Dermis blood vessel endothelial cell (primary cell): ENCODE results near the gene RABGGTA. TPM values are rescaled to one million over a fixed set of nuclear protein-coding genes. Genes with fewer than 3 reads are reported as not detected.

ENCODE experiments used
- DNase-seq: peaks from one replicate; pipeline ENCODE4 v3.0.0; 2010
- total RNA-seq: library from RNA; depleted of rRNA; stranded (reverse); fragments of >200 nt; gene quantifications from 2 replicates; pipeline ENCODE4 v1.2.3, GENCODE V29; 2014

RABGGTA gene
- total RNA-seq, 1 donor from 2014 or later = 27.9 TPM

DNA sequence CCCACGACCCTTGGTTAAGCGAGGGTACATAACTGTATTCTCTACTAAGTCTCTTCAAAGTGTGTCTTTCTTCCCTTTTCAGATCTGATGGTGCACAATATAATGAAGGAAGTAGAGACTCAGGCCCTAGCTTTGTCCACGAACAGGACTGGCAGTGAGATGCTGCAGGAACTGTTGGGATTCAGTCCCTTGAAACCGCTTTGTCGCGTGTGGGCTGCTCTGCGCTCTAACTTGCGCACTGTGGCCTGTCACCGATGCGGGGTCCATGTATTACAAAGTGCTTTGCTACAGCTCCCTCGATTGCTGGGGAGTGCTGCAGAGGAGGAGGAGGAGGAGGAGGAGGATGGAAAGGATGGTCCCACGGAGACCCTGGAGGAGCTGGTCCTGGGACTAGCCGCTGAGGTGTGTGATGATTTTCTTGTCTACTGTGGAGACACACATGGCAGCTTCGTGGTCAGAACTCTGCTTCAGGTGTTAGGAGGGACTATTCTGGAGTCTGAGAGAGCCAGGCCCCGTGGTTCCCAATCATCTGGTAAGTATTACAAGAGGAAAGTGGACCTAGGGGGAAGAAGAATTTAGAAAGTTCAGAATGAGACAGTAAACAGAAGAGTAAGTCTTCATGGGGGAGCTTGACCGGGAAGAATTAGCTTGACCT, 29.1 kb upstream of the RABGGTA start:
- DNase-seq = no peak

DNA sequence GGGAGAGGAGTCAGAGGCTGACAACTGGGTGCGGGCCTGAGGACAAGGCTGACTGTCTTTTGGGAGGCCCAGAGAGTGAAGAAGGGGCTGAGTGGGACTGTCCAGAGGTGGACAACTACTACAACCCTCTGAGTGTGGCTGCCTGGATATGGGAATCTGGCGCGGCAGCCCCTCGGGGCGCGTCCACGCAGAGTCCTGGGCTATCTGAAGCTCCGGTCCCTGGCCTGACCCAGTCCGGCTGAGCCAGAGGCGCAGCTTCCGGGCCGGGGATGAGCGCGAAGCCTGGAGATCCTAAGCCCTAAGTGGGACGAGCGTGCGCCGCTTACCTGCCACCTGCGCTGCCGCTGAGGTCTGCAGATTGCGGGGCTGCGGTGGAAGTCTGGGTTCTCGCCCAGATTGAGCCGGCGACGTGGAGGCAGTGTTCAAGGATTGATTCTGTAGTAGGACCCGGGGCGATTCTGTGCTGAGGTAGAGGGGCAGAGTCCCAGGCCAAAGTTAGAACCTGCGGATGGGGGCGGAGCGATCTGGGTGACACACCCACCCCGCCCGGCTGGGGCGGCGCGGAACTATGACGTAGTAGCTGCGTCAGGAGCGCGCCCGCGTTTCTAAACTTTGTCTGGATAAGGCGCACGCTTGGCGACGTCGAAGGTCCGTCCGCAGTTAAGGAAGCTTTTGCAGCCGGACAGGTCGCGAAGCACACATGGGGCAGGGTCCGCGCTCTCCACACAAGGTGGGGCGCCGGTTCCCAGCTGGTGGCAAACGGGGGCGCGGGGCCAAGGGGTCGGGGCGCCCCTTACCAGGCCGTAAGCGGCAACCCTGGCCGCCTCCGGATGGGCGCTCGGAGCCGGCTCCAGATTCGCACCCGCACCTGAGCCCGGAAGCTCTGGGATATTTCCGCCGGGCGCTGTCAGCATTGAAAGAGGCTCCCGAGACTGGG, 28.1 kb upstream of the RABGGTA start, which contains the start of the genes DHRS1 and NOP9:
TSS of gene DHRS1 (minus strand) at position 526 of the 937 bp plus-strand sequence. CDS start 674 bp downstream, outside the sequence.
TSS of gene NOP9 (plus strand) at position 596 of the 937 bp plus-strand sequence. CDS start at position 701, 105 bp downstream.
- DNase-seq = peak; percentile 95

DNA sequence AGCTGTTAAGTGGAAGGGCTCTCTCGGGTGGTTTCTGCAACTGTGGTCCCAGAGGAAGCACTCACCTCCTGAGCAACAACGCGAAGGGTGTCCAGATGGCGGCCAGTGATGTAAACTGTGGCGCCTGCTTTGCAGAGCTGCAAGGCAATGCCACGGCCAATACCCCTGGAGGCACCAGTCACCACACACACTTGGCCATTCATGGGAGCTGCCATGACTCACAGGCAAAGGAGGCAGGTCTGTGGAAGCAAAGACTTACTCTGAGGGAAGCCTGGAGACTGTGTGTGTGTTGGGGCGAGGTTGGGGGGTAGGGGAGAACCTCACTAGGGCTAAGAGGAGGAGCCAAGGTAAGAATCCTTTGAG, 27.5 kb upstream of the RABGGTA start:
- DNase-seq = peak; percentile 62

DNA sequence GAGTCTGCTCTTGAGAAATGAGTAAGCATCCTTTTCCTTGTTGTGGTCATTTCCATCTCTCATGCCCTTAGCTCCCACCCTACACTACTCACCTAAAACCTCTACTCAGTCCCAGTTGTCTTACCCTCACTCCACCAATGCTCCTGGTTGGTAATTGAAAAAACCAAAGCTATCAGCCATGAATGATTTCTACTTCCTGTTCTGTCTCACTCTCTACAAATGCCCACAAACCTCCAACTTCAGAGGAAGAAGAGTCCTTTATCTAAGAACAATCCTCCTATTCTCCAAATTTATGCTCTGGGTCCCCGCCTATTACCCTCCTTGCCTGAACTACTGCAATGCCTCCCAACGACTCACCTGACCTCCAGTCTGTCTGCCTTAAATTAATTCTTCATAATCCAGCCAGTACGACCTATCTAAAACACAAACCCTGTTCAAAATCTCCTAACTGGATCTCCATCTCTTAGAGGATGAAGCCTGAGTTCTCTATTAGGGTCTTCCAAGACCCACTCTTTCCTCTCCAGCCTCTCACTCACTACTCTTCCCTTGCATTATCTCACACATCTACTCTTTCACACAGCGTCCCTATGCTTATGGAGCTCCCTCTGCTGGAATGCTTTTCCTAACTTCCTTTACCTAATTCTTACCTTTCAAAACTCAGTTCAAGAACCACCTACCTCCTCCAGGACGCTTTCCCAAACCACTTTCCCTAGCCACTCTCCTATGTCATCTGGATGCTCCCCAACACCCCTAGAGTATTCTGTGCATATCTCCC, 26.0 kb upstream of the RABGGTA start:
- peak; percentile 59 for DNase-seq

DNA sequence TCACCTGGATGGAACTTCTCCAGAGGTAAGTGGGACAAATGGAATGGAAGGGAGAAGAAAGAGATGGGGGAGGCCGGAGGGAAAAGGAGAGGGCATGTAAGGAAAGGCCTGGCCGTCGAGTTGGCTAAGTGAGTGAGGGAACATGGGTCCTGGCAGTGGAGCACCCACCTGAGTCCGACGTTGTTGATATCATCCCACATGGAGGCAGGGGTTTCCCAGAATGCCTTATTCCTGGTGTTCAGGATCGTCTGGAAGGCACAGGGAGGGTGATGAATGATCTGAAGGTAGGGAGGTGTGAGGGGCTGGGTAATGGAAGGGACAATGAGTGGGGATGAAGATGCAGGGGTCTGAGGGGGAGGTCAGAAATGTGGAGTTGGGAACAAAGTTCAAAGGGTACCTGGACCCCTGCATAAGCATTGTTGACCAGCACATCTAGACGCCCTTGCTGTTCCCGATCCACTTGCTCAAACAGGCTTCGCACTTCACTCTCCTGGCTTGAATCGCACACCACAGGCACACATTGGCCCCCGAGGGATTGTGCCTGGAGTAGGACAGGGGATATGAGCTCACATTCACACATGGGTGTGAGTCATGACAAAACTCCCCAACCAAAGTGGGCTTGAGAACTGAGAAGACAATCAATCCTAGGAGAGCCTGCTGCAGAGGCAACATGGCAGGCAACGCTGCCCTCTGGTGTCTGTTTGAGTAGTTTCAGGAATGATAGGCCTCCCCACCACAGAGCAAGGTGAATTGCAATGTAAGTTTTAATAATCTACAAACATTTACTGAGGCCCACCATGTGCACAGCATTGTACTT, 25.2 kb upstream of the RABGGTA start:
- DNase-seq = peak; percentile 97

DNA sequence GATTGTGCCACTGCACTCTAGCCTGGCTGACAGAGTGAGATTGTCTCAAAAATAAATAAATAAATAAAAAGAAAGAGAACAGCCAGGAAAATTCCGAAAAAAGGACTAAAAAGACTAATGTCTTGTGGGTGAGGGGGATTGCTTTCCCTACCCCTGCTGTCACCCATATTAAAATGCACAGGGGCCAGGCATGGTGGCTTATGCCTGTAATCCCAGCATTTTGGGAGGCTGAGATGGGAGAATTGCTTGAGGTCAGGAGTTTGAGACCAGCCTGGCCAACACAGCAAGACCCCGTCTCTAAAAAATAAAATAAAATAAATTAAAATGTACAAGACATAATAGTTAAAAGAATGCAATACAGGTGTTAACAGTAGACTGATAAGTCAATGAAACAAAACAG, 22.1 kb upstream of the RABGGTA start:
- no peak for DNase-seq

DNA sequence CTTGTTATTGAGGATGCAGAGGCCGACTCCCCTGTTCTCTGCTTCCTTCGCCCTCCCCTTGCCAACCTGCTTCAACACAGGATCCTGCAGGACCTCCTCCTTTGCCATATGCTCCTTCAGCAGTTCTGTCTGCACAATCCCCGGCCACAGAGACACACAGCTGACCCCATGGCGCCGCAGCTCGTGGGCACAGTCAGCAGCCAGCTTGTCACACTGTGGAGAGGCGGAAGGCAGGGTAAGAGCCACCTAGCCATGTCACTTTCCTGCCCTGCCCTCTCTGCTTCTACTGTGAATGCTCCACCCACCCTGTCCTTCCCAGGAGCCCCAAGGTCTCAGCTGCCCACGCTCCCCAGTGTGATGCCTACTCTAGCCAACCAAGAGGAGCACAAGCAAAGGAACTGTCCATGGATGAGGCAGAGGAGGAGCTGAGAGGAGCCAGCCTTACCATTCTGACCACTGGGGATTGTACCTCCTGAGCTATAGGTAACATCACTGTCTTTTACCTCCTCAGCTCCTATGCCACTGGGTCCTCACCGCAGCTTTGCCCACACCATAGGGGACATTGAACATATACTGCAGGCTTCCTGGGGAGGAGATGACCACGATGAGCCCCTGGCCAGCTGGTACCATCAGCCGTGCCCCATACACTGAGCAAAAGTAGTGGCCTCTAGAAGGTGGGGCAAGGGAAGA, 20.9 kb upstream of the RABGGTA start:
- DNase-seq = no peak

DNA sequence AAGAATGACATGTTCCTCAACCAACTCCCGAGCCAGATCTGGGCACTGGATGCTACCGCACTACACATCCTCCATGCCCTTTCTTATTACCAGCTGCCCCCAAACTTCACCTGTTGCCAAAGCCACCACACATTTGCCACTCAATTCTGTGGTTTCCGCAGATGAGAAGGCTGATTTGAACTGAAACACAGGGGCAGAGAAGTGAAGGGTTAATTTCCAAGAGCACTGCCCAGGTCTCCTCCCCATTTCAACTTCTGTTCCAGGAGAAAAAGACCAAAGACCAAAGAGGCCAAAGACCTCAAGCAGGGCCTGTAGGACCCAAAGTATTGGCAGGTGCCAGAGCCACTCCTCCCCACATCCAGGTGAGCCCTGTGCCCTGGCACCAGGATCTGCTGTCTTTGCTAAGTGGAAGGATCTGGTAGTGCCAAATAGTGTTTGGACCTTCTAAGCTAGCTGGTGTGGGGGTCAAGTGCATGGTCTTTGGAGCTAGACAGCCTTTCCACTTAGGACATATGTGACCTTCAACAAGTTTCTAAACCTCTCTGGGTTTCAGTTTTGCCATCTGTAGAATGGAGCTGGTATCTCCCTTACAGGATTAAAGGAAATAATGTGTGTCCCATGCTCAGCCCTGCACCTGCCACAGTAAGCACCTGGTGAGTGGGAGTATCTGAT, 20.2 kb upstream of the RABGGTA start:
- no peak for DNase-seq

DNA sequence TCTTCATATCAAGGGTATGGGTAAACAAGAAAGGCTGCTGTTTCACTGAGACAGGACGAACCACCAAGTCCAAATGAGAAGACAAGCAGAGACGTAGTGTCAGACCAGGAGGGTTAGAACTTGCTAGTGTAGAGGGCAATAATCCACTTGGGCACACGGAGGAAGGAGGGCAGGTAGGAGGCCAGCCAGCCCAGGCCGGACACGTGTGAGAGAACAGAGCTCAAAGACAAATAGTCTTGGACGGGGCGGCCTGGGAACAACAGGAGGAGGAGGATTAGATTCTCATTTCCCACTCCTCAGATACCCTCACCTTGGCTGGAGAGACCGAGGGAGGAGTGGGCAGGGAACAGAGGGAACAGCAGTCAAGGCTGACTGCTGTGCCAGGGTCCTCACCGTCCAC, 19.3 kb upstream of the RABGGTA start:
- no peak for DNase-seq

GRCh38 chr14:24289649-24290280, 18.4 kb upstream of the RABGGTA start:
- no peak for DNase-seq

- DNase-seq = no peak
Measured at GRCh38 chr14:24286996-24287395, 15.6 kb upstream of the RABGGTA start.

DNA sequence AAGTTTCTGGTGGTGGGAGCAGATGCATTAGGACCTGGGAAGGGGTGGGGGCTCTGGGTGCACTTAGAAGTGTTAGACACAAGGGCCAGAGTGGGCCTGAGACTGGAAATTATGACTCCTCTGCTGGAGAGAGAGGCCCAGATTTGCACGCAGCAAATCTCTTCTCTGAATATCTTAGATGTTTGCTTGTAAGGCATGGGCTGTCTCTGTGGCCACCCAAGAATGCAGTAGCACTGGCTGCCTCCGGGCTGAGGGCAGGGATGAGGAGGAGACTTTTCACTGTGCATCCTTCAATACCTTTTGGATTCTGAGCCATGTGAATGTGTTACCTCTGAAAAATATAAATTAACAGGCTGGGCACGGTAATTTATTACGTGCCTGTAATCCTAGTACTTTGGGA, 14.0 kb upstream of the RABGGTA start:
- no peak for DNase-seq

DNA sequence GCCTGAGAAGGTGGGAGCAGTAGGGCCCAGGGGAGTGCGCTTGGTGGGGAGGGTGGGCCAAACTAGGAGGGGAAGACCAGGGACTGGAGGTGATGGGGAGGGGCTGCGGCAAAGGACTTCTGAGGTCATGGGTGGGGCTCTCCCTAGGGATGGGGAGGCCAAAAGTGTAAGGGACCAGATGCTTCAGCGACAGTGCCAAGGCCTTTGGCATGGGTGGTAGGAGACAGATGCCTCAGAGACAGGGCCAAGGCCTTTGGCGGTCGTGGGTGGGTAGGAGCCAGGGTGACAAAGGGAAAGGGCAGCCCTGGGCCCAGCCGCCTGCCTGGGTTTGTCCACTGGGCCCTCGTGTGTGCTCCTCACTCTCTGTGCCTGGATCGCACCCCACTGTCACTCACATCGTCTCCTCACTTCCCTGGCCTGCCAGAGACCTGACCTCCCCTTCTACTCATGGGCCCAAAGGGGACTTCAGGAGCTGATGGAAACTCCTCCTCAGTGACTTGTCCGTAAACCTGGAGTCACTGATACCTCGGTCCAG, 13.2 kb upstream of the RABGGTA start:
- no peak for DNase-seq

DNA sequence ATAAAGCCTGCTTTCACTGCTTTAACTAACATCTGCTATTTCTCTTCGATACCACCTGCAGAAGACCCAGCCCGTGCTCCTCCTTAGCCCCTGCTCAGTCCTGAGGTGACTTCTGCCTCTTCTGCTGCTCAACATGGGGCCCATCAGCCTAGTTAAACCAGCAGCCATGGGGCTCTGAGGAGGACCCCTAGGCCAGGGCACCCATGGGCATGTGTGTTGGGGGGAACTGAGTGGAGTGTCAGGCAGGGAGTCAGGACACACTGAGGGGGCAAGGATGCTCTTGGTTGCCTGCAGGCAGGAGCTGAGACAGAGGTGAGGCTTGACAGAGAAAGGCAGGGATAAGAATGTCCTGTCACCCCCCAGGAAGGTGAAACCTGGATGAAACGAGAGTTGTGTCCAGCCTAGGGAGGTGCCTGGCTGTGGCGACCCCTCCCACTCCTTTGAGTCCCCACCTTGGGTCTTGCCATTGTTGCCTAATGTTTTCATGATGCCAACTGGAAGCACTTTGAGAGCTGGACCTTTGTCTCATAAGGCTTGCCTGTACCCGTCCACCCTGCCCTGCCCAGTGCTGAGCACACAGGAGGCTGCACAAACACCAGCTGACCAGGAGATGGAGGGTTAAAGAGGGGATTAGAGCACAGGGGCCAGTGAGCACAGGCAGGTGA, 12.5 kb upstream of the RABGGTA start:
- no peak for DNase-seq

DNA sequence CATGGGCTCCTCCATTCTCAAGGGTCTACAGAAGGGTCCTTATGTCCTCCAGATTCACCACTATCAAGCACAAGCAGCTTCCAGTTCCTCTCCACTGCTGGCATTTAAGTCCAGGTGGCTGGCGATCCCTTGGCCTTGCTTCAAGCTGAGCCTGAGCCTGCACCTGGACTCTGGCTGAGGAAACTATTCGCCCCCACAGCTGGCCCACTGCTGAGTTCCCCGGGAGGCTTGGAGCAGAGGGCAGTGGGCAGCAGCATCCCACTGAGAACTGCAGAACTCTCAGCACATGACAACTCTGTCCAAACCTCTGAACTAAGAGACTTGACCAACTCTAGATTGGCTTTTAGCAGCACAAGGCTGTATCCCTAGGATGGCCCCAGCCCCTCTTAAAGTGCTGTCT, 11.3 kb upstream of the RABGGTA start:
- no peak for DNase-seq

DNA sequence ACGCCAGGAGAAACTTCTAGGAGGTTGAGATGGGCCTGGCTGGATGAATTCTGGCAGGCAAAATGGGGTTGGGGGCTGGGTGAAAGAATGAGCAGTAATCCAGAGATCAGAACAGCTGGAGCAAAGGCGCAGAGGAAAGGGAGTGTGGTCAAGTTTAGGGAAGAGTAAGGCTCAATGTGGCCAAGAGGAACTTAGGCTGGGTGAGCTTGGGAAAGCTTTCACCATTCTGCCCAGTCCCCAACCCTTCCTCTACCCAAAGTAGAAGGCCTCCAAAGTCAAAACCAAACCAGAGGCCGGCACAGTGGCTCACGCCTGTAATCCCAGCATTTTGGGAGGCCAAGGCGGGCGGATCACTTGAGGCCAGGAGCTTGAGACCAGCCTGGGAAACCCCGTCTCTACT, 10.2 kb upstream of the RABGGTA start:
- DNase-seq = no peak

DNA sequence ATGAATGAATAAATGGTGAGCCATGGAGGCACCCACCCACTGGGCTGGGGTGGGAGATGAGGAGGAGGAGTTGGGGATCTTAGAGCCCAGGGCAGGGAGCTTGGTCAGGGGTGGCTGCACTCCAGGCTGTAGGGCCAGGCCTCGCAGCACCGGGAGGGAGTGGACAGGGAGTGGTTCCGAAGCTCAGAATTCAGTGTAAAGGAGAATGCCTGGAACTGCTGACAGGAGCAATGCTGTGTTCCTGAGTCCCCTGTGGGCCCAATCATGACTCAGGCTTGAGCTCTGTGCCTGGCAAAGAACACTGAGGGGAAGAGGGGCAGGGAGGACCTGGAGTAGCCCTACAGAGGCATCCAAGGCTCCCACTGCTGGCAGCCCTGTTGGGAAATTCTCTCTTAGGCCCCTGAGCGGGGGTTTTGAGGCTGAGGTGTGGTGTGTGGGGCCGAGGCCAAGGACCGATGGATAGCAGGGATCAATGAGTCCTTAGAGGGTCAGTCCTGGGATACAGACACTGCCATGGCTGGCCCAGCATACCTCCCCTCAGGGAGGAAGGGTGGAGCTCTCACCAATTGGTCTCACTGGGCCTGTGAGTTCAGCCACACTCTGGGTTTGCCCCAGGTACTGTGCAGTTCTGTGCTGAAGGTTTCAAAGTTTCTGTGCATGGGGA, 9.5 kb upstream of the RABGGTA start:
- DNase-seq = no peak

DNA sequence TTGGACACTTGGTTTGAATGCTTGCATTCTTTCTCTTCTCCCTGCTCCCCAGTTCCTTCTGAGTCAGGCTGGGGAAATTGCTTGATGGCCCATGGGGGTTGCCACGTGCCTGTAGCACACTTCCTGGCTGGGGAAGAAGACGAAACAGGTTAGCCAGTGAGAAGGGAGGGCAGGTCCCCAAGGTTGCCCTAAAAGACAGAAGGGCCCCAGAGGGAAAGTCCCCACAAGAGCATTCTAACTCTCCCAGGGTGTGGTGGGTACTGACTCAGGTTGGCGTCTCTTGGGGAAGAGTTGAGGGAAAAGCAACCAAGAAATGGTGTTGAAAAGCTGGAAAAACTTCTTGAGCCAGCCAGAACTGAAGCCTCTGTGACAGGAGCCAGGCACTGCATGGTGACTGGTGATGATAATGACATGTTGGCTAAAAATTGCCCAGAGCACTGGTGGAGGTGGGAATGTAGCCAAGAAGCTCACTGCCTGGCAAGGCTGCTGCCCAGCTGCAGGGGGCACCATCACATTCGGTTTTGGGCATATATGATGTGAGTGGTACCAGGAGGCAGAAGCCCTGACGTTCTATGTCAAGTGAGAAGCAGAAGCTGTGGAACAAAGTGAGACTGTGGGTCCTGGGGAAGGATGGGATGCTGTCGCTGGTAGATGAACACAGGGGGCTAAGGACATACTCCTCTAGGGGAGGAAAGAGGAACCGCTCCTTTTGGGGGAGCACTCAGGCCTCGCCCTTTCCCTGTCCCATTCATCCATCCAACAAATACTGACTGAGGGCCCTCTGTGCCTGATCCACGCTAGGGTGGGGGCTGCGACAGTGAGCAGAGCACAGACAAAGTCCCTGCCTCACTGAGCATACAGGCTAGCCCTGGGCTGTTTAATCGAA, 8.1 kb upstream of the RABGGTA start:
- peak; percentile 33 for DNase-seq
